Glomerular endothelial cell (primary cell): ENCODE results near the gene BRD7. TPM values are rescaled to one million over a fixed set of nuclear protein-coding genes. Genes with fewer than 3 reads are reported as not detected.

Experiments used
- DNase-seq: peaks from one replicate; pipeline ENCODE4 v3.0.0-alpha.2; 2011; ENCODE audit warnings: low read depth, low spot score; ENCODE audit errors: extremely low read depth
- total RNA-seq: library from RNA; depleted of rRNA; stranded (reverse); fragments of >200 nt; gene quantifications from 2 replicates; pipeline ENCODE4 v1.2.3, GENCODE V29; 2015

BRD7 gene
- total RNA-seq, 1 donor from 2014 or later = 49.7 TPM

- DNase-seq = no peak
Measured at GRCh38 chr16:50305441-50306061, 63.2 kb downstream of the BRD7 start.

GRCh38 chr16:50304467-50305440 lies 64.0 kb downstream of the BRD7 start:
- no peak for DNase-seq

GRCh38 chr16:50303605-50304466 lies 65.0 kb downstream of the BRD7 start:
- DNase-seq = no peak

GRCh38 chr16:50303041-50303604 lies 65.7 kb downstream of the BRD7 start:
- no peak for DNase-seq

- no peak for DNase-seq
Measured at GRCh38 chr16:50302472-50303005, 66.2 kb downstream of the BRD7 start.

GRCh38 chr16:50301626-50302471 lies 66.9 kb downstream of the BRD7 start:
- DNase-seq = no peak

- no peak for DNase-seq
Measured at GRCh38 chr16:50300942-50301625, 67.7 kb downstream of the BRD7 start.

- DNase-seq = no peak
Measured at GRCh38 chr16:50299508-50300105, 69.2 kb downstream of the BRD7 start.

GRCh38 chr16:50298591-50299507 lies 69.9 kb downstream of the BRD7 start:
- DNase-seq = no peak

- no peak for DNase-seq
Measured at GRCh38 chr16:50298075-50298460, 70.7 kb downstream of the BRD7 start.

- DNase-seq = no peak
Measured at GRCh38 chr16:50297301-50298074, 71.3 kb downstream of the BRD7 start.

- no peak for DNase-seq
Measured at GRCh38 chr16:50296807-50297206, 72.0 kb downstream of the BRD7 start.

- DNase-seq = no peak
Measured at GRCh38 chr16:50295541-50296132, 73.2 kb downstream of the BRD7 start.

GRCh38 chr16:50294955-50295354 lies 73.8 kb downstream of the BRD7 start:
- no peak for DNase-seq

- DNase-seq = no peak
Measured at GRCh38 chr16:50293994-50294855, 74.6 kb downstream of the BRD7 start.
